ENCODE results near the gene EFNA1.

- TF ChIP-seq POLR2AphosphoS5 (IDR thresholded peaks at IDR 0.05; ENCODE audit: borderline replicate concordance, low read depth, low read length) (no peak), EZH2 (IDR thresholded peaks at IDR 0.05) (no peak)
Measured at GRCh38 chr1:155120253-155120652, 7.4 kb upstream of the EFNA1 start.

All from SK-N-MC (cell line).